HG03571 (cell line): ENCODE results near the gene GARNL3.

Experiments used
- ATAC-seq: cut with Tn5 transposase; IDR thresholded peaks from one replicate; pipeline ENCODE4 v1.9.1; 2021; ENCODE audit not compliant: unreplicated experiment

GARNL3 gene

DNA sequence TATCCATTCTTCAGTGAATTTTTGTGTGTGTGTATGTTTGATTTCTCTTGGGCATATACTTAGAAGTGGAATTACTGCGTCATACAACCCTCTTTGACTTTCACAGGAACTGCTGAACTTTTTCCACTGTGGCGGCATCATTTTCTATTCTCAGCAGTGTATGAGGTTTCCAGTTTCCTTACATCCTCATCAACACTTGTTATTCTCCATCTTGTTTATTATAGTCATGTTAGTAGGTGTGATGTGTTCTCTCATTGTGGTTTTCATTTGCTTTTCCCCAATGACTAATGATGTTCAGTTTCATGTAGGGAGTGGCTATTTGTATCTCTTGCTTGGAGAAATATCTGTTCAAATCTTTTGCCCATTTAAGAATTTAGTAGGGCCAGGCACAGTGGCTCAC lies 162.2 kb downstream of the GARNL3 start:
- ATAC-seq = no peak

DNA sequence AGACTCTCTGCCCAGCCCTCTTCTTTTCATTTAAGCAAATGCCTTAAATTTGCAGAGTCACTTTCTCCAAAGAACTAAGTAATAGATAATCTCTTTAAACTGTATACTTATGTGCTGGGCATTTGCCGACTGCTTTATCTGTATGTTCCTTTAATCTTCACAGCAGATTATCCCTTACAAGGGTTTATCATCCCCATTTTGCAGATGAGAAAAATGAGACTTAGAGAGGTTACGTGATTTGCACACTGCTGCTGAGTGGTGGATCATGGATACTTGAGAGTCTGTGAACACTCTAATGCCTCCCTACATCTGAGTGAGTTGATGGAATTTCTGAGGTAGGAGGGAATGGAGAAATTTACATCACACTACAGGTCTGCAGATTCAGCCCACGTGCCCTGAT lies 163.8 kb downstream of the GARNL3 start:
- no peak for ATAC-seq

DNA sequence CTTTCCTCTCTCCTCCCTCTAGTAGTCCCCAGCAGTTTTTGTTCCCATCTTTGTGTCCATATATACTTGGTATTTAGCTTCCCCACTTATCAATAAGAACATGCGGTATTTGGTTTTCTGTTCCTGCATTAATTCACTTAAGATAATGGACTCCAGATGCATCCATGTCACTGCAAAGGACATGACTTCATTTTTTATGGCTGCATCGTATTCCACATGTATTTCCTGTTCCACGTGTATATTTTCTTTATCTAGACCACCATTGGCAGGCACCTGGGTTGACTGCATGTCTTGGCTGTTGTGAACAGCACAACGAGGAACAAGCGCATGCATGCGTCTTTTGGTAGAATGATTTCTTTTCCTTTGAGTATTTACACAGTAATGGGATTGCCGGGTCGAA lies 165.8 kb downstream of the GARNL3 start:
- no peak for ATAC-seq

DNA sequence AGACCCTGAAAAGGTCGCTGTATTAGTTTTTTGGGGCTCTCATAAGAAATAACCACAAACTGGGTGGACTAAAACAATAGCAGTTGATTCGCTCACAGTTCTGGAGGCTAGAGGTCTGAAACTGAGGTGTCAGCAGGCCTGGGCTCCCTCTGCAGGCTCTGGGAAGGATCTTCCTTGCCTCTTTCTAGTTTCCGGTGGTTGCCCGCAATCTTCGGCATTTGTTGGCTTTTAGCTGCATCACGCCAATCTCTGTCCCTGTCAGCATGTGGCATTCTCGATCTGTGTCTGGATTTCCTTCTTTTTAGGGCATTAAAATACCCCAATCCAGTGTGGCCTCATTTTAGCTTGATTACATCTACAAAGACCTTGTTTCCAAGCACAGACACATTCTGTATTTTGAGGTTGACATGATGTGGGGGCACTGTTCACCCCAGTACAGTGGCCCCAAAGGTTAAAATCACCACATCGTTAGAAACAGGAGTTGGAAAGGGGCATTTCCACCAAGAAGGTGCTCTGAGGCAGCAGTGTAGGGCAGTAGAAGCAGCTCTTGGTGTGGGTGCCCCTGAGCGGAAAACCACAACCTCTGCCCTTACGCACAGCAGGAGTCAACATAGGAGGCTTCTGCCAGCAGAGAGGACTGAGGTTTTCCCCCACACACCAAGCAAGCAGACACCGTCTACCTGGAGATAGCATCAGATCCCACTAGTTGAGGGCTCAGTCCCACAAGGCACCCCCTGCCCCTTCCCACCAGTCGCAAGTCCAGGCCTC lies 173.1 kb downstream of the GARNL3 start:
- no peak for ATAC-seq

DNA sequence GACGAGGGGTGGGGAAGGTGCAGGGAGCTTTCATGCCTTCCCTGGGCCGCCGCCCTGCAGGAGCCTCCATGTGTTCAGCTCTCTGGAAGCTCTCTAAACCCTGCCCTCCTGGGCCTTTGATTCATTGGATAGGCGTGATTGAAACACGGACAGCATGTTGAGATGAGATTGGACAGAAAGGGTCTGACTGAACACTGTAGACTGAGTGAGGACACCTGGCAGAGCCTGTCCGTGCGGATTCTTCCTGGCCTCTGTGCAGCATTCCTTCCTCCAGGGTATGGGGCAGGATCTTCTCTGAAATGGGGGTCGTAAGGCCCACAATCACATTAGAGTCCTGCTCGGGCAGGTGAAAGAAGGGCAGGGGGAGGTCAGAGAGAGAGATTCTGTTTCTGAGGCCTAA lies 173.8 kb downstream of the GARNL3 start:
- no peak for ATAC-seq
